GM19395 (cell line): ENCODE measurements around the gene MAP4K2.

ENCODE experiments used
- ATAC-seq: cut with Tn5 transposase; IDR thresholded peaks from one replicate; pipeline ENCODE4 v1.9.1; 2021; ENCODE audit warnings: mild to moderate bottlenecking, moderate library complexity; ENCODE audit not compliant: unreplicated experiment

Gene MAP4K2

DNA sequence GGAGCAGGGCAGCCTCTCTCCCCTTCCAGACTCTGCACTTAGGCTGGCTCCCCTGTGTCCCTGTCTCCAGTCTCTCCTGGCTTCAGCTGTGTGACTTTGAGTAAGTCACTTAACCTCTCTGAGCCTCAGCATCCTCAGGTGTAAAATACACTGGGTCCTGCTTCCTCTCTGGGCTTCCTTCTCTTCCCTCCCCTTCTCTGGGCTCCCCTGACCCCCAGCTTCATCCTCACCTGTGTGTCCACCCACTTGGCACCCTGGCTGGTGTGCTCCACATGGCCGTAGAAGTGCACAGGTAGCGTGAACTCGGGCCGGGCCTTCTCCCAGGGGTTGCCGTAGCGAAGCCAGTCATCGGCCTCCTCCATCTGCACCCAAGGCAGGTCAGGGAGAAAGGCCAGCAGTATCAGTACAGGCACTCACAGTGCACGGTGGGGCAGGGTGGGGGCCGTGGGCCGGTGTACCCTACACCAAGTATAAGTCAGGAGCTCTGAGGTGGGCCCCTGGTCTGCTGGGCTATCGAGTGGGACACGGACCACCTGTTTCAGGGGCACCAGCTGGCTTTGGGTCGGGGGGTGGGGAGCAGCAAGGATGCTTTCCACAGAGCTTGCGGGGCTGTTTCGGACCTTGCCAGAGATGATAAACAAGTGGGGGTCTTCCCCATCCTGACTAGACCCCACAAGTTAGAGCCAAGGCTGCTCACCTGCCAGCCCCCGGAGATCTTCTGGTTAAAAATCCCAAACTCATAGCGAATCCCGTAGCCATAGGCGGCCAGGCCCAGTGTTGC lies 45.3 kb downstream of the MAP4K2 start:
- no peak for ATAC-seq

DNA sequence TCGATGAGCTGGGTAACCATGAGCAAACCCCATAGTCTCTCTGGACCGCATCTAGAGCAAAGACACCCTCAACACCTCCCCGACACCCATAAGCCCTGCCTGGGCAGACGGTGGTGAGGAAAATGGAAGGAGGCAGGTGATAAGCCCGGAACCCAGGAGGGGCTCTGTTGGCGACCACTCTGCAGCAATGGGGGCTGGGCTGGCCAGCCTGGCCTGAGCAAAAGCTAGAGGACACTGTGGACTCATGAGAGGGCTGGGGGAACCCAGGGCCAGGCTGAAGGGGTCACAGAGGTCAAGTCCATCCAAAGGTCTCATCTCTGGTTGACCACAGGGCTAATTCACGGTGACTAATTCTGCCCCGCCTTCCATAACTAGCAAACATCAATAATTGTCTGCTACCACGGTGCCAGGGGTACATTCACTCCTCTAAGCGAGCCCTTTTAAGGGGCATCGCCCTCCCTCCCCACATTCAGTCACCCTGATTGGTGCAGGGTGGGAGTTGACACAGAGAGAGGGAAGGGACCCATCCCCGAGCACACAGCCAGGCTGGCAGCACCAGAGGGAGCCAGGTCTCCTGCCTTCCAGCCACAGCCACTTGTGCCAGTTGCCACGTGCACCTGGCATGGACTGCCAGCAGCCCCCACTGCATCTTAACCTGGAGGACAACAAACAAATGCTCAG lies 47.2 kb downstream of the MAP4K2 start:
- no peak for ATAC-seq

DNA sequence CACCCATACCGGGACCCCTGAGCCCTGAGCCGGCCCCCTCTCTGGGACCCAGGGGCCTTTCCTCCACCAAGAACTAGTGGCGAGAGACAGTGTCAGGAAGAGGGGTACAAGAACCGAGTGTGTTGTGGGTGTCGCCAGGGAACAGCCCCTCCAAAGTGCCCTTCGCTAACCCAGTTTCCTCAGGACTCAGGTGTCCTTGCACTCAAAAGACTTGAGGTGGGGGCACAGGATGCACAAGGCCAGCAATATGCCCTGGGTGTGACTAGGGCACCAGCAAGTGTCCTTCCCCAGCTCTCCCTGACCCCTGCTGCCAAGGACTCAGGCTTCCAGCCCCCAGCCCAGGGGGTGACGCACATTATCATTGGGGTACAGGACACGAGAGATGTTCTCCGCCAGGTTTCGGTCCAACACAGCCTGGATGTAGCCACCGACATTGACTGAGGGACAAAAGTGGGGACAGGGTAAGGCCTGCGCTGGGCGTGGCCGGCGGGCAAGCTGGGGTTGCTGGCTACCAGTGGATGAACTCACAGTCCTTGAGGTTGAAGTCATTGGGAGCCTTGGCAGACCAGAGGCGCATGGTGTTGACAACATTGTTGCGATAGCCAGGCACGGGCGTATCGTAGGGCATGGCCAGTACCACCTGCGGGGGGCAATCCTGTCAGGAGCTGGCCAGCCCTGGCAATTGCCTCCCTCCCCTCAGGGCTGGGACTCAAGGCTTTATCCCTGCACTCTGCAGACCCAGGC lies 47.9 kb downstream of the MAP4K2 start:
- no peak for ATAC-seq

DNA sequence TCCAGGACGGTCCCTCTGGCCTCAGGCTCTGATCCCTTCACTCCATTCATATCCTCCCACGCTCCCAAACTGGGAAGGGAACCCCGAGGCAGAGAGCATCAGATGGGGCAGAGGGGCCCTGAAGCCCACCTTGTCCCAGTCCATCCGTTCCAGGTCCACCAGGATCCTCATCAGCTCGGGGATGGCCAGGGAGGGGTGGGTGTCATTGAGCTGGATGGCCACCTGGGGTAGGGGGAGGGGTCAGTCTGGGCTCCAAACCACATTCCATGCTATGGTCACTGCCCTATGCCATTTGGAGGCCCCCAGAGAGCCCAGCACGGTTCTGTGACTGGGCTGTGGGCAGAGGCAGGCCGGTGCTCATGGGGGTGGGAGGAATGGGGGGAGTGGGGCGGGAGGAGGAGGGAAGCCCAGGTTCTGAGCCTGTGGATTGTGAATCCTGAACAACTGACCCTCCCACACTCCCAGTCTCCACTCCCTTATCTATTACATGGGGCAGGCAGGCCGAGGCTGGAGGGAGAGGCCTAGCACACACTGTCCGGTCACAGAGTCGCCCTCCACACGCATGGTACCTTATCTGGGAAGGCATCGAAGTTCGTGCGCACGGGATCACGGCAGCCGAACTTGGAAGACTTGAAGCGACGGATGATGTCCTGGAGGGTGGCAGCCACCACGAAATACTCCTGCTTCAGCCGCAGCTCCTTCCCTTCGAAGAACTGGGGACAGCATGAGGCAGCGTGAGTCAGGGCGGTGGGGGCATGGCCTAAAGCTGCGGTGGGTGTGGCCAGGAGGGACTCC lies 48.7 kb downstream of the MAP4K2 start:
- no peak for ATAC-seq

DNA sequence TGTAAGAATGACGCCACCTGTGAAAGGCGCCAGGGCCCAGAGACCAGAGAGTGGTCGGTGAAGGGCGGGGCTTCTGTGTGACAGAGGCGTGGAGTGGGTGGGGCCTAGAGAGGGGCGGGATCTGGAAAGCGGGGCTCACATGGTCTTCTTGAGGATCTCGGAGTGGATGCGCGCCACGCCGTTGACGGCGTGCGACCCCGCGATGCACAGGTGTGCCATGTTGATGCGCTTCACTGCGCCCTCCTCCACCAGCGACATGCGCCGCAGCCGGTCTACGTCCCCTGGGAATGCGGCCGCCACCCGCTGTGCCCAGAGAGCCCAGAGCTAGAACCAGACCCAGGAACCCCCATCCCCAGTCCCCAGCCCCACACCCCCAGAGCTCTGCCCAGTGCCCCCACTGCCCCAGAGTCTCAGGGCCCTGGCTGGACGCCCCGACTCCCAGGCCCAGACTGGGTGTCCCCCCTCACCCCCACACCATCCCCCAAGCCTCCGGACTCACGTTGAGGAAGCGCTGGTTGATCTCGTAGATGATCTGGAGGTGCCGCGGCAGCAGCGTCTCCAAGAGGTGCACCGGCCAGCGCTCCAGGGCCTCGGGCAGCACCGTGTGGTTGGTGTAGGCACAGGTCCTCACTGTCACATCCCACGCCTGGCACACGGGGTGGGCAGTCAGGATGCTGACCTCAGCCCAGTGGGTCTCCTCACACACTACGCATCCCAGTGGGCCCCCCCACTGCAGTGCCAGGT lies 49.5 kb downstream of the MAP4K2 start:
- no peak for ATAC-seq

DNA sequence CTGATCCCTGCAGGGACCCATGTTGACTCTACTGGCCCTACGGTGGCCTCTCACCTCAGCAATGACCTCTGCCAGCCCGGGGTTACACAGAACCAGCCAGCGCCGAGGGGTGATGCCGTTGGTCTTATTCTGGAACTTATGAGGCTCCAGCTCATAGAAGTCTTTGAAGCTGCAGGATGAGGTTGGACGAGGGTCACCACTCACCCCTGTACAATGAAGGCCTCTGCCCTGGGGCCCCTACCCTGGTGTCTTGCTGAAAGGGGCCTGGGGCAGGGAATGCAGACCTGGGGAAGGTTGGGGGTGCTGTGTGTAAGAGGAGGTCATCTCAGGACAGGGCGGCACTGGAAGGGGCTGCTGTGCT lies 50.0 kb downstream of the MAP4K2 start:
- no peak for ATAC-seq

DNA sequence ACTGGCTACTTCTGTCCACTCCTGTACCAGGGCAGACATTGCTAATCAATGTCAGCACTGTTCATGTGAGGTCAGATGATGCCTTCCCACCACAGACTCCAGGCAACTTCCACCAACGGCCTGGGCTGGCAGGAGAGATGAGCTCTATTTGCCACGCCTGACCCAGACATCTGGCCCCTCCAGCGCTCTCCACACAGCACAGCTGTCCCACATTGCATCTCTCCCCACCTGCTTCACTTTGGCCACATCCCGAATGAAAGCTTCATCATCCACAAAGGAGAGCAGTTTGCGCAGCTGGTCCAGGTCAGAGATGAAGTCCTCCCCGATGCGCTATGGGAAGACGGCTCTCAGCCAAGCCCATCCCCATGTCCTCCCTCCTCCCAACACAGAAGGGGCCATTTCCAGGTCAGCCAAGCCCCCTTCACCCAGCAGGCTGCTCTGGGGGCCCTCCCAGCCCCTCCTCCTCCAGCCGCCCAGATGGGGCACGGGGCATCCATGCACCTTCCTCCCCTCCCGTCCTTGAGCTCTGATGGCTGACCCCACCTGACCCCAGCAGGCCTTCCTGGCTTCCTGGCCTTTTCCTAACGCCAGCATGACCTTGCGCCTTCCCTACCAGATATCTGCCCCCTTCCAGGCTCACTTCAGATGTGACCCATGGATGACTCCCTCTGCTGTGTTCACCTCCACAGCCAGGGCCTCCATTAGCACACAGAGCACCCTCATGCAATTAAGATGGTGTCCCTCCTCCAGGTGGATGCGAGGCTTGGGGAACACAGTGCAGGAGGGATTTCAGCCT lies 50.6 kb downstream of the MAP4K2 start:
- ATAC-seq = no peak

DNA sequence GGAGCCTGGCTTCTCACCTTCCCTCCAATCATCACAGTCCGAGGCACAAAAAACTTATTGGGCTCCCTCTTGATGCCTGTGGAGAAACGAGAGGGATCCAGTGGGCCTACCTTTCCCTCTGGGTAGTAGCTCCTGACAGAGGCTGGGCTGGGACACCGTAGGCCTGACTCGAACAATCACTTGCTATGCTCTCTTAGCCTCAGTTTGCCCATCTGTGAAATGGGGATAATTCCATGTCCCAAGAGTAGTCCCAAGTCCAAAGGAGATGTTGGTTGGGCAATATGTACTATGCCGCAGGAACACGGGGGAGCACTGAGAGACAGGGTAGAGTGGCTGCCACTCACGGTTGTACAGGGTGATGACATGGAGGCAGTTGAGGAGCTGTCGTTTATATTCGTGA lies 51.4 kb downstream of the MAP4K2 start:
- no peak for ATAC-seq

DNA sequence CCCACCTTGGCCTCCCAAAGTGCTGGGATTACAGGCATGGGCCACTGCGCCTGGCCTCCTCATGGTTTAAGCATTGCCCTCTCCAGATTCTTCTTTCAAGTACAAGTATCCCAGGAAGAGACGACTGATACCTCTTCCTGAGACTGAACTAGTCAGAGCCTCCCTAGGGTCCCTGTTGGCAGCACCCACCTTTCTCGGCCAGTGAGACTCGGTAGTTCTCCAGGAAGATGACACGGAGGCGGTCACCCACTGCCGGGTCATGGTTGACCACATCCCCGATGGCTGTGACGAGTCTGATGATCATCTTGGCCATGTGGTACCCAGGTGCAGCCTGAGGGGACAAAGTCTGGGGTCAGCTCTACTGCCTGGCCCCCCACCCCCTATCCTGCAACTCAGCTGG lies 51.9 kb downstream of the MAP4K2 start:
- ATAC-seq = no peak

DNA sequence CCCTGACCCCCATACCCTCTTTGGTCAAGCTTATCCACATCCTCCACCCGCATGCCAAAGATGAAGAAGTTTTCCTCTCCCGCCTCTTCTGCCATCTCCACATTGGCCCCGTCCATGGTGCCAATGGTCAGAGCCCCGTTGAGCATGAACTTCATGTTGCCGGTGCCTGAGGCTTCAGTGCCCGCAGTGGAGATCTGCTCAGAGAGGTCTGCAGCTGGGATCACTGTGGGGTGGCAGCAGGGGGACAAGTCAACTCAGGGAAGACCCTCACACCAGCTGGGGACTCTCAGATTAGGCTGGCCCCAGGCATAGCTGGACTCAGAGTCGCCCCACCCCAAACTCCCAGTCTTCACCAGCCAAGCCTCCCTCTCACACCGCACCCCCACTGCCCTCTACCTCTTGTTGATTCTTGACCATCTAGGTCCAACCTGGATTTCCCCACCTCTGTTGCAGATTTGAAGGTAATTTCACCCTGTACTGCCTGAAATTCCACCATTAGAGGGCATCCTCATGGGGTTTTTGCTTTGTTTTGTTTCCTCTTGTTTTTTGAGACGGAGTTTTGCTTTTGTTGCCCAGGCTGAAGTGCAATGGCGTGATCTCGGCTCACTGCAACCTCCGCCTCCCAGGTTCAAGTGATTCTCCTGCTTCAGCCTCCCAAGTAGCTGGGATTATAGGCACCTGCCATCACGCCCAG lies 52.5 kb downstream of the MAP4K2 start:
- no peak for ATAC-seq

DNA sequence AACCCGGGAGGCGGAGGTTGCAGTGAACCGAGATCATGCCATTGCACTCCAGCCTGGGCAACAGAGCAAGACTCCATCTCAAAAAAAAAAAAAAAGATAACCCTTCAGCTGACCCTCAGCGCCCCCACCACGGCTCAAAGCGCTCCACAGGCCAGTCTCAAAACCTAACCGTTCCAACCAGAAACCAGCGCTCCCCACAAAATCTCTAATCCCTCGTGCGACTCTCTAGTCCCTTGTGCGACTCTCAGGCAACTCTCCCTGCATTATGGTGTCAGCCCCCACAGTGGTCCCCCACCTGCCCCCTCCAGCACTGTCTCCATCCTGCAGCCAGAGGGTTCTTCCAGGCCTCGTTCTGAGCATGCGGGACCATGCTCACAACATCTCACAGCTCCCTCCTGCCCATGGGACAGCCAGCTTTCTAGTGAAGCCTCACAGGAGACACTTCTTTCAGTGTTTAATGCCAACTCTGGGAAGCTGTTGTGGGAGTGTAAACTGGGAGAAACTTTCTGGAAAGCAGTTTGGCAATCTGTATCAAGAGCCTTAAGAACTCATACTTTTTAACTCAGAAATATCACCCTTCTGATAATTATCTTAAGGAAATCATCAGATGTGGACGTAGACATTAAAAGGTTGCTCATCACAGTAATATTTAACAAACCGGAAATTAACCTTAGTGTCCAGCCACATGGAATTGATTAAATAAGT lies 54.9 kb downstream of the MAP4K2 start:
- no peak for ATAC-seq

DNA sequence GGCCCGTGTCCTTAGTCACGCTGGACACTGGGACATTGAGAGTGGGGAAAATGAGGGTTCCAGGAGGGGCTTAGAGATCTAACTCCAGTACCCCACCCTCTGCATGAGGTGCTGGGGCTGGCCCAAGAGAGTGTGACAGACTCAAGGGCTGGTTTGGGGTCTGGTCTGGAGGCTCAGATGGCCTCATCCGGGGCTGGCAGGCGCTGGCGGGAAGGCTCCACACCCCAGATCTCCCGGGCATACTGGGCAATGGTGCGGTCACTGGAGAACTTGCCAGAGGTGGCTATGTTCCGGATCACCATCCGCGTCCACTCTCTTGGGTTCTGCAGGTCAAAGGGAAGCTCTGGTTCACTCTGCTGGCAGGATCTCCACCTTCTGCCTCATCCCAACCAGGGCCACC lies 56.5 kb downstream of the MAP4K2 start:
- no peak for ATAC-seq

DNA sequence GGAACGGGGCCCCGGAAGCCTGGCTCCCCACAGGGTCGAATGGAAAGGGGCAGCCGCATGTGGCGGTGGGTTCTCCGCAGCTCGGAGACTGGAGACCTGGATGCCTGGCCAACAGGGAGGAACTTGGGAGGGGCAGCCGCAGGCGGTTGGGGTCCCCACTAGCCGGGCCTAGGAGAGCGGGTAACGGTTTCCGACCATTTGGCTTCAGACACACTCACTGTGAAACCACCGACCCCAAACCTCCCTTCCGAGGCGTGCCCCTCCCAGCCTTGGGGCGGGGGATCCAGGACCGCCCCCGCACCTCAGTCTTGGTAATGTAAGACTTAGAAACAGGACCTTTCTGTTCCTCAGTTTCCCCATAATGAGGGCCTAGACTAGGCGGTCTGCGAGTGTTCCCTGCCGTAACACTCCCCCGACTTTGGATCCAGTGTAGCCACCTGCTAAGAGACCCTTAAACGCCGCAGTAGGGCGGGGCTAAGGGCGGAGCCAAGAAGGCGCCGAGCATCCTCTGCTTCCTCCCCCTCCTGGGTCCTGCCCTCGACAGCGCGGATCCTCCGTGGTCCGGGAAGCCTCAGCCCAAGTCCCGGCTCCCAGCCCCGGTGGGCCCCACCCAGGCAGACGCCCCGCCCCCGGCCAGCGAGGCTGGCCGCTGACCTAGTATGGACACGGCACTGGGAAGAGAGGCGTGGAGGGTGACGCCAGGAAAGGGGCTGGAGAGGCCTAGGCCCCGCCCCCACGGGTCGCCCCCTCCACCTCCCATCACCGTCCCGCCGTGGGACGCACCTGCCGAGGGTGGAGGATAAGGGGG lies 57.3 kb downstream of the MAP4K2 start:
- ATAC-seq = no peak

DNA sequence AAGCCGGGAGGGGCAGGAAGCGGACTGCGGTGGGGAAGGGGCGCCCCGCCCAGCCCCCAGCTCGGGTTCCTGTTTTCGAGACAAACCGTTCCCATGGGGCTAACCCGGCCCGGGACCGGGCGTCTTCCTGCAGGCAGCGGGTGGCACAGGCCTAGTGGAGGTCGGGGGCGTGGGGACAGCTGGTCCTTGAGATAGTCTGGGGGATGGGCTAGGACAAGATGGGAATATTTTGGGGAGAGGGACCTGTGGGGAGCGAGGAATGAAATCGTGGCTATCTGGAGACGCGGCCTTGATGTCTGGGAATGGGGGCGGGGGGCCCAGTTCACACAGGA lies 57.9 kb downstream of the MAP4K2 start:
- no peak for ATAC-seq

DNA sequence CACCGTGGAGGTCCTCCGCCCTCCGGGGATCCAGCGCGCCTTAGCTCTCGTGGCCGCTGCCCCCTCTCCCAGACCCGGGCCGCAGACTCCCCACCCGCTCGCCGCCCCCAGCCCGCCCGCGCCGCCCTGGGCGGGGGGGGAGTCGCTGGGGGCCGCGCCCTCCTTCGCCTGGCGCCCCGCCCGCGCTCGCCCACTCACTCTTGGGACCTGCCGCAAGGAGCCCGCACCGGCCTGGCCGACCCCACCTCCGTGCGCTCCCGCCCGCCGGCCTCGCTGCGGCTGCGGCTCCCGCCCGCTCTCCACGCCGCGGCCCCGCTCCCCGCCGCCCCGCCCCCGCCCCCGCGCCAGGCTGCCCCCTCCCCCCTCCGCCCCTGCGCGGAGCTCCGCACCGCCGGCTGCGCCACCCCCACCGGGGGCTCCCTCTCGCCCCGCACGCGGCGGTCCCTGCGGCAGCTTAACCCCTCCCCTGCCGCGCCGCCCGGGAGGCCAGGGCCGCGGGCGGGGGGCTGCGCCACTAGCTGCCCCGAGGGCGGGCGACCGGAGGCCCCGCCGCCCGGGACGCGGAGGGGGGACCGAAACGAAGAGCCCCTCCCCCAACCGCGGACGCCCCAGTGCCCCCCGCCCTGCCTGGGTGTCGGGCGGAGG lies 58.3 kb downstream of the MAP4K2 start:
- ATAC-seq = no peak

DNA sequence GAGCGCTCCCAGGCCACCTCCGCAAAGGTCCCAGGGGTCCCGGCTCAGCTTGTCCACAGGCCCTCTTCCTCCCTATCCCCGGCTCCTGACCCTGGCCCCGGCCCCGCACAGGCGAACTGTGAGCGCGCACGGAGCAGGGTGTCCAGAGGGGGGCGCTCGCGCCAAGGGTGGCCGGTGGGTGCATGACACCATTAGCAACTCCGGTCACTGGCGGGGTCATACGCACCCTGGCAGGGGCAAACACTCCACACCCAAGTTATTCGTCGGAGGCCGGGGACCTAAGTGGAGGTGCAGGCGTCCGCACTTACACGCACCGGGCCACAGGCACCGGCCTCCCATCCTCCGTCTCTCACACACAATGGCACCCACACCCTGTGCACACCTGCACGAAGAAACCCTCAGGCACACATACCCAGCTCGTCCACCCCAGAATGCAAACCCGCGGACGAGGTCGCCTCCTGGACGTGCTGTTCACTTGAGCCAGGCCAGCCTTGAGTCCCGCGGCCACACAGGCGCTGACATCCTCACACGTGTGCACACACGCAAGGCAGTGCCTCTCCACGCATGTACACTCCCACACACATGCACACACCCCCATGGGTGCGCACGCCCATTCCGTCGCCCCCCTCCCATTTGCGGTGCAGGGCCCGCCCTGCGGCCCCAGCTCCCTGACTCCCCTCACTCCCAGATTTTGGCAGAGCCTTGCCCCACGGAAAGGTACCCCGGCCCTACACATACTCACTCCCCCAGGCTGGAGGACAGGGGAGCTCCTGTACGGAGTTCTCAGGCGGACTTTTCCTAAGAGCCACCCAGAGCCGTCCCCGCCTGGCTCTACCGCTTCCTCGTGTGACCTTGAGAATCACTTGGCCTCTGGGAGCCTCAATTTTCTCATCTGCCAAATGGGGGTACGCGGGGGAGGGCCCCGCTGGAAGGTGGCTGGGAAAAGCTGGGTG lies 59.1 kb downstream of the MAP4K2 start, which contains the start of gene RASGRP2:
RASGRP2 (minus strand) TSS at position 552 of the 953 bp plus-strand sequence. CDS start 1,276 bp downstream, outside the sequence.
- ATAC-seq = no peak
